GM12874 (cell line): ENCODE data around the gene CRIP1.

Experiments used
- TF ChIP-seq, protein P1 (sequence below): IDR thresholded peaks from 2 replicates; pipeline ENCODE4 v1.5.1; 2011; ENCODE audit warnings: low read depth, mild to moderate bottlenecking, control low read depth, low read length, moderate library complexity; ENCODE audit not compliant: insufficient read depth

Gene CRIP1

DNA sequence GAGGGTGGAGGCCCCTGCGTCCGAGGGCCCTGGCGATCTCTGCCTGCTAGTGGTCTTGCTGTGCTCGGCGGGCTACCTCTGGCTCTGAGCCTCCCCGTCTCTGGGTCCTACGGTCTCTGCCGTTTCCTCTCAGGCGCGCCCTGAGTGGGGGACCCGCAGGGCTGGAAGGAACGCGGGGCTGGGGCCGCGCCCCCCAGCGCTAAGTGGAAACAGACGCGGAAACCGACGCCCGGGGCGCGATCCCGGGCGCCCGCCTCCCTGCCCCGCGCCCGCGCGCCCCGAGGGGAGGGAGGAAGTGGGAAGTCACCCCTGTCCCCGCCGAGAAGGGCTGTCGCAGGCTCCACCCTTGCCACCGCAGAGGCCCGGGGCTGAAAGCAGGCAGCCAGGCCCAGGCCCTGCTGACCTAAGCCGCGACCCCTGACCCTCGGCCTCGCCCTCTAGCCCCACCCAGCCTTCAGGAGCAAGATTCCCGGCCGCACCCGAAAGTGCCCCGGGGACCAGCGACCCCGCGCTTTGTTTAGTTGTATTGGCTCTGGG is 831 bp downstream of the CRIP1 start:
- TF ChIP-seq, protein P1, sequence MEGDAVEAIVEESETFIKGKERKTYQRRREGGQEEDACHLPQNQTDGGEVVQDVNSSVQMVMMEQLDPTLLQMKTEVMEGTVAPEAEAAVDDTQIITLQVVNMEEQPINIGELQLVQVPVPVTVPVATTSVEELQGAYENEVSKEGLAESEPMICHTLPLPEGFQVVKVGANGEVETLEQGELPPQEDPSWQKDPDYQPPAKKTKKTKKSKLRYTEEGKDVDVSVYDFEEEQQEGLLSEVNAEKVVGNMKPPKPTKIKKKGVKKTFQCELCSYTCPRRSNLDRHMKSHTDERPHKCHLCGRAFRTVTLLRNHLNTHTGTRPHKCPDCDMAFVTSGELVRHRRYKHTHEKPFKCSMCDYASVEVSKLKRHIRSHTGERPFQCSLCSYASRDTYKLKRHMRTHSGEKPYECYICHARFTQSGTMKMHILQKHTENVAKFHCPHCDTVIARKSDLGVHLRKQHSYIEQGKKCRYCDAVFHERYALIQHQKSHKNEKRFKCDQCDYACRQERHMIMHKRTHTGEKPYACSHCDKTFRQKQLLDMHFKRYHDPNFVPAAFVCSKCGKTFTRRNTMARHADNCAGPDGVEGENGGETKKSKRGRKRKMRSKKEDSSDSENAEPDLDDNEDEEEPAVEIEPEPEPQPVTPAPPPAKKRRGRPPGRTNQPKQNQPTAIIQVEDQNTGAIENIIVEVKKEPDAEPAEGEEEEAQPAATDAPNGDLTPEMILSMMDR = no peak

DNA sequence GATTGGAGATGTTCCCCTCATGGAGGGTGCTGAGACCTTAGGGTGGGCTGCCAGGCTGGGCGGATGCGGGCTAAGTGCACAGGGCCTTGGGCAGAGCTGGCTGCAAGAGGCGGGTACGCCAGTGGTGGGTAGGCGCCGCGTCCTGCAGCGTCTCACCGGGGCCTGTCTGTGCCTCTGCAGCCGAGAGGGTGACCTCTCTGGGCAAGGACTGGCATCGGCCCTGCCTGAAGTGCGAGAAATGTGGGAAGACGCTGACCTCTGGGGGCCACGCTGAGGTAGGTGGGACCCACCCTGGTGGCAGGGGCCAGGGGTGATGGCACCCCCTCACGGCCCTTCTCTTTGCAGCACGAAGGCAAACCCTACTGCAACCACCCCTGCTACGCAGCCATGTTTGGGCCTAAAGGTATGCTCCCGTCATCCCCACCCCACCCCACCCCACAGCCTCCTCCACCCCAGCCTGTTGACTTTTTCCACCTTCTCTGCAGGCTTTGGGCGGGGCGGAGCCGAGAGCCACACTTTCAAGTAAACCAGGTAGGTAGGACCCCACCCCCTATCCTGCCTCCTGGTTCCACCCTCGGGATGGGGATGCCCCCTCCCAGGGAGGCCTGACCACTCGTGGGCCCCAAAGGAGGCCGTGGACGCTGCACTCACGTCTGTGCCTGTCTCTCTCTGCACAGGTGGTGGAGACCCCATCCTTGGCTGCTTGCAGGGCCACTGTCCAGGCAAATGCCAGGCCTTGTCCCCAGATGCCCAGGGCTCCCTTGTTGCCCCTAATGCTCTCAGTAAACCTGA is 1.5 kb downstream of the CRIP1 start:
- TF ChIP-seq, protein P1 = 0 out of 2 replicates have a peak, but pooled peaks have one; percentile 15

DNA sequence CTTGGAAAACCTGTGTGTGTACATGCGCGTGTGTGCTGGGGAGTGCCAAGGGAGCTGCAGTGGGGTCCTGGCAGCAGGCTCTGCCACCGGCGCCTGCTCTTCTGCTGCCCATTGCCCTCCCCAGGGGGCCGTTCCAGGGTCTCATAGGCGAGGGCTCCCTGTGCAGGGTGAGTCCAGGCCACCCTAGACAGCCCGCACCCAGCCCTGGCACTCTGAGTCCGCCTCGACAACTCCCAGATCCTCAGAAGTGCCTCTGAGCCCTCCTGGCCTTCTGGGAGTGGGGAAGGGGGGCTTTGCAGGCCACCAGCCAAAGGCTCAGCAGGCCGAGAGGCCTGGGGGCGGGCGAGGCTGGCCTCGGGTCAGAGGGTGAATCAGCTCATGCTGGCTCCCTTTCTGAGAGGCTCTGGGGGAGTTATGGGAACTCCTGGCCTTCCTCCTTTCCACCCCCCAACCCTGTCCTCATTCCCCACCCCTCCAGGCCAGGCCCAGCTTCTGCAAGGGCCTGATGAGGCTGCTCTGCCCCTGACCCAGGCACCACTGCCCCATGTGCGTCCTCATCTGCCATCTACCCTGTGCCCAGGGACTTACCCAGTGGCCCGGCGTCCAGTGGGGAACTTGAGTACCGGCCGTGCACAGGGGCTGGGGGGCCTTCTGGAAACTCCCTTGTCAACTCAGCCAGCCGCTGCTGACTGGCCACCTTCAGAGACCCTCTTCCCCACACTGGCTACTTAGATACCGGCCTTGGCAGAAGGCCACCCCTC is 2.3 kb downstream of the CRIP1 start:
- TF ChIP-seq, protein P1 = no peak

DNA sequence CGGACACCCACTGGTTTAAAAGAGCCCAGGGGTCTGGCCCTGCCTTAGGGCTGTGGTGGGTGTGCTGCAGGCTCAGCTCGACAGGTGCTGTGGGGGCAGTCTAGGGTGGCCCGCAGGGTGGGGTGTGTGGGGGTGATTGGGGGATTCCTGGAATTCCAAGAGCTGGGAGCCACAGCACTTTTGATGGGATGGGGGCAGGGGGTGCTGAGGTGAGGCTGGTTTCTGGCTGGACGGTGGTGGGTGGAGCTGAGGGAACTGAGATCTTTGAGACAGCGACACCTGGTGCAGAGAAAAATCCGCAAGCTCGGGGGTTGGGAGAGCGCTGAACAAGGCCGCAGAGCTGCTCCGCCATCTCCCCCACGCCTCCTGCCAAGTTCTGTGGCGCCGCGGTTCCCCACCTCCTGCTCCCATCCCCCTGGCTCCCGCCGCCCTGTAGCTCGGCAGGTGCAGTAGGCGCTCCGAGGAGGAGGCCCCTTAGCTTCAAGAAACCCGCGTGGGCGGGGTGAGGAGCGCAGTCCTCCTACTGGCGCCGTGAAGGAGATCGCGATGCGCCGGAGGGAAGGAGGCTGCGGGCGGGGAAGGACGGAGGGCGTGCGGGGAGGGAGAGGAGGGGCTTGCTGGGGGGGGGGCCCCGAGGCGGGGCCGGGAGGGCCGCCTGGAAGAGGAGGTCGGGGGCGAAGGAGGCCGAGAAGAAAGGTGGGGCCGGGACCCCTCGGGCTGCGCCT is 3.0 kb downstream of the CRIP1 start:
- TF ChIP-seq, protein P1 = peak; percentile 76

DNA sequence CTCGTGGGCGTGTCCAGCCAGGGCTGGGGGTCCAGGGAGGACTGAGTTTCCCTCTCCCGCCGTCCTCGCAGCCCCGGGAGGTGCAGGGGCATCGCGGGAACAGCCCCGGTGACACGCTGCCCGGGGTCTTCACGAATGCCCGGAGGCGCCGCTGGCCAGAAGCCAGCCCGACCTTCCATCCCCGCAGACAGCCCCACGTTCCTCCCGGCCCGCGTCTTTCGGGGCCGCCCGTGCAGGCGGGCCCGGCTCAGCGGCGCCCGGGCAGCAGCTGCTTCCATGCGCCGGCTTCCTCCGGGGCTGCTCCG is 3.5 kb downstream of the CRIP1 start:
- TF ChIP-seq, protein P1 = no peak

DNA sequence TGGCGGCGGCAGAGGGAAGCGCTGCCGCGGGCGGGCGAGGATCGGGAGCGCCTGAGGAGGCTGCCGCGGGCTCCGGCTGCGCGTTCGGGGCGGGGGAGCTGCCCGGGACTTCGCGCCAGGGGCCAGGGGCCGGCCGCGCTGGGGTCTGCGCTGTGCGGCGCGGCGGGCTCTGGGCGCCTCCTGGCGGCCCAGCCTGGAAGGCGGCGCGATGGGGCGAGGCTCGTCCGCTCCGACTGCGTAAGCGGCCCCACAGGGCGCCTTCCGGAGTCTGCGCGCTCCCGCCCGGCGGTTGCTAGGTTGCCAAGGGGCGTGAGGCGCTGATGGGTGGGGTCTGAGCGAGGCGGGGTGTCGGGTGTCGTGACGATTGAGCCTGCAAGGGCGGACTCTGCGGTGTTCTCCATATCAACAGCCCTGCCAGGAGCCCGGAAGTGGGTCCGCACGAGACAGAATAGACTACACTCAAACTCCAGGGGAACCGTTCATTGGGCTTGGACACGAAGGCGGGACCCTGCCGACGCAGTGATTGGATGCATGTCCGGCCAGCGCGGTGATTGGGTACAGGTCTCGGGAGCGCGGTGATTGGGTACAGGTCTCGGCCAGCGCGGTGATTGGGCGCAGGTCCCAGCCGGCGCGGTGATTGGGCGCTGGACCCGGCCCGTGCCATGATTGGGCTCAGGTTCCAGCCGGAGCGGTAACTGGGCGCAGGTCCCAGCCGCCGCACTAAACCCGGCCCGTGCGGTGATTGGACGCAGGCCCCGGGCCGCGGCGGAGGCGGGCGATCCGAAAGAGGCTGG is 4.1 kb downstream of the CRIP1 start, which contains the start of gene TEDC1:
Gene TEDC1 (plus strand): TSS at position 675 of the 794 bp plus-strand sequence. CDS start 130 bp downstream, outside the sequence.
- TF ChIP-seq, protein P1 = peak; percentile 89
